Ovary (tissue), 9 donors: ENCODE data around the gene HAUS6. TPM values are rescaled to one million over a fixed set of nuclear protein-coding genes. Genes with fewer than 3 reads are reported as not detected.
"Not testable (repeated sequence)": the region's sequence is repeated elsewhere in the genome, so short reads cannot be mapped to it uniquely, and the experiment has no call there.

ENCODE experiments used
- DNase-seq, 5 donors: peaks; one replicate each; pipeline ENCODE4 v3.0.0-alpha.2; 2019 to 2020
- H3K27ac ChIP-seq, 2 donors: fragments of 200-600 bp; one replicate each; pipeline versions ENCODE4 v1.5.1 to v1.8.0; 2019 to 2022
- H3K27me3 ChIP-seq: fragments of 200-600 bp; one replicate; pipeline ENCODE4 v1.8.0; 2022
- H3K36me3 ChIP-seq: fragments of 200-600 bp; sonication (generic); one replicate; pipeline ENCODE4 v1.5.1; 2019
- H3K4me1 ChIP-seq: one replicate; pipeline ENCODE4 v1.8.1; 2013; ENCODE audit warnings: mild to moderate bottlenecking, moderate library complexity; ENCODE audit not compliant: insufficient read depth
- H3K4me3 ChIP-seq: fragments of 200-600 bp; sonication (generic); one replicate; pipeline ENCODE4 v1.5.1; 2017
- H3K9me3 ChIP-seq, 2 donors: fragments of 200-600 bp in 1 of 2; sonication (generic) in 1 of 2; one replicate each; pipeline versions ENCODE4 v1.5.1 to v1.8.1; 2013 to 2019; ENCODE audit warnings: mild to moderate bottlenecking in 1 of 2, moderate library complexity in 1 of 2
- CTCF ChIP-seq, 3 donors: fragments of 450-650 bp in 2 of 3; fragments of 200-600 bp in 1 of 3; IDR thresholded peaks; one replicate each; pipeline versions ENCODE4 v1.5.1 to v1.8.0; 2016 to 2022; ENCODE audit warnings: antibody characterized with exemption in 3 of 3, mild to moderate bottlenecking in 1 of 3
- EP300 ChIP-seq: sonication (generic); formaldehyde crosslinking; IDR thresholded peaks from one replicate; pipeline ENCODE4 v1.6.1; 2017; ENCODE audit warnings: antibody characterized with exemption
- POLR2A ChIP-seq: fragments of 450-650 bp; IDR thresholded peaks from one replicate; pipeline ENCODE4 v1.6.1; 2017; ENCODE audit warnings: antibody characterized with exemption, mild to moderate bottlenecking, moderate library complexity
- WGBS, 3 donors: extraction: QIAGEN DNeasy Blood & Tissue Kit in 1 of 3; methylation state at CpG; one replicate each; pipeline versions ENCODE4 v1.1.5 to v1.1.7; 2013 to 2017; 5-methylcytosine and 5-hydroxymethylcytosine counted together
- intact Hi-C, 4 donors: fragments of 100-400 bp; cut with DNase I; formaldehyde crosslinking; loops; one replicate each; pipeline versions ENCODE4 v1.11.0 to v1.15.1; 2022 to 2023
- polyA plus RNA-seq, 2 donors: library from polyadenylated mRNA; stranded (reverse); fragments of 200-250 nt in 1 of 2; fragments of 350-450 nt in 1 of 2; fragmentation: Illumina TruSeq in 1 of 2; extraction: RNeasy Lipid Tissue Mini Kit (QIAGEN cat#74804) in 1 of 2; gene quantifications; one replicate each; pipeline ENCODE4 v1.2.3, GENCODE V29; 2013 to 2014
- total RNA-seq, 7 donors: library from RNA; depleted of rRNA in 2 of 7; stranded (reverse); fragments of >200 nt in 2 of 7; fragmentation: NEBNext Ultra II Directional in 3 of 7; extraction: Animal tissue kit (Norgen Biotek cat#: 25700) in 3 of 7; gene quantifications; one replicate each; pipeline versions ENCODE4 v1.1.0 to v1.2.4, GENCODE V29; 2016 to 2023
- donor health status: DM: no; HTN: no; CAD: no; lungs with moderate emphysema.
- donor health status: DM: no; HTN: no; CAD: no.
- donor health status: Bipolar disorder and iron deficiency.
- donor health status: DM: yes; HTN: yes; CAD: no.
- donor health status: DM: no; HTN: no; CAD: no.
- donor health status: DM: yes; HTN: yes; CAD: no.

HAUS6 gene
- total and polyA plus RNA-seq, 9 donors: 4.6 to 13.1 (median 9.7) TPM

DNA sequence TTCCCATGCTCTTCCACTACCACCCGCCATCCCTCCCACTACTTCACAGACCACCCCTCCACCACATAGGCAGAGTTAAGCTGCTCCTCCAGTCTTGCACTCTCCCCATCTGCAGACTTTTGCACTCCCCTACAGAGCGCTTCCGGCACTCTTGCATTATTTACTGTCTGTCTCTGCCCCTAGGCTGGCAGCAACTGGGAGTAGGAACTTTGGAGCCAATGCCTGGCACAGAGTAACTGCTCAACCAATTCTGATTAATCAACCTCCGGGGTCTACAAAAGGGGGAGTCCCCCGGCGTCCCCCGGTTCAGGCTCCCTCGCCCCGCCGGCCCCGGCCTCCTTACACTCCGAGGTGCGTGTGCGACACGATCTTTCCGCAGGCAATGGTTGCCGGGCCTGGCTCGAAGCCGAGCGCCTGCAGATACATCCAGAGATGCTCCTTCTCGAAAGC, 498 bp downstream of the HAUS6 start:
- peak; percentile 25 to 65 (median 63) for DNase-seq
- H3K4me1 ChIP-seq: peaks cover 3% of the 10 kb centered on the region
- no peaks in the 10 kb centered on the region for H3K9me3 ChIP-seq
- 1% methylated on average over 20 to 21 of the region's 21 CpGs for WGBS, 3 donors
- intact Hi-C loops: loop anchor here in 1 of 4 donors (10.0 kb wide), 1 partner anchor 63 kb away; no protein-coding TSS in a partner anchor
- TF ChIP-seq CTCF (IDR thresholded peaks at IDR 0.05) (no peak), POLR2A (no peak), EP300 (no peak)
- no peaks in the 10 kb centered on the region for H3K36me3 ChIP-seq
- no peaks in the 10 kb centered on the region for H3K27me3 ChIP-seq
- H3K4me3 ChIP-seq: peak overlapping the region; percentile 89
- peak overlapping the region in 1 of 2 donors; percentile 75 for H3K27ac ChIP-seq

DNA sequence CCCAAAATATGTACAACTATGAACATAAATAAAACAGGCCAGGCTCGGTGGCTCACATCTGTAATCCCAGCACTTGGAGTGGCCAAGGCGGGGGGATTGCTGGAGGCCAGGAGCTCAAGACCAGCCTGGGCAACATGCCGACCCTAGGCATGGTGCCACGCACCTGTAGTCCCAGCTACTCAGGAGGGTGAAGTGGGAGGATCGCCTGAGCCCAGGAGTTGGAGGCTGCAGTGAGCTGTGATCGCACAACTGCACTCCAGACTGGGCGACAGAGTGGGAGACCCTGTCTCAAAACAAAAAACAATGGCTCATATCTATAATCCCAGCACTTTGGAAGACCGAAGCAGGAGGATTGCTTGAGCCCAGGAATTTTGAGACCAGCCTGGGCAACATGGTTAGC, 1.5 kb downstream of the HAUS6 start:
- 76 to 86% (median 78%) methylated on average over 8 of the region's 8 CpGs for WGBS, 3 donors
- Histone ChIP-seq H3K27me3 (no peaks in the 10 kb centered on the region), H3K9me3 (no peaks in the 10 kb centered on the region), H3K4me3 (no peak overlapping the region), H3K36me3 (no peaks in the 10 kb centered on the region), H3K4me1 (peaks cover 3% of the 10 kb centered on the region), H3K27ac (no peak overlapping the region)
- intact Hi-C loops: loop anchor here in 1 of 4 donors (10.0 kb wide), 1 partner anchor 64 kb away; no protein-coding TSS in a partner anchor
- TF ChIP-seq POLR2A (no peak), EP300 (no peak), CTCF (IDR thresholded peaks at IDR 0.05) (no peak)
- no peak for DNase-seq

DNA sequence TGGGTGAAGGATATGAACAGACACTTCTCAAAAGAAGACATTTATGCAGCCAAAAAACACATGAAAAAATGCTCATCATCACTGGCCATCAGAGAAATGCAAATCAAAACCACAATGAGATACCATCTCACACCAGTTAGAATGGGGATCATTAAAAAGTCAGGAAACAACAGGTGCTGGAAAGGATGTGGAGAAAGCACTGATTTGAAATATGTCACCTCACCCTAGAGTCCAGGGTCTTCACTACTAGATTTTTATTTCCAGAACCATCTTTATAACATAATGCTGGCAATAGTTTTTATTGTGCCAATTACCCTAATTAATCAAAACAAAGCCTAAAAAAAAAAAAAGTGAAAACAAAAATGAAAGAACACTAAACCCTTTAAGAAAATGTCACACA, 5.3 kb downstream of the HAUS6 start:
- H3K4me3 ChIP-seq, H3K27me3 ChIP-seq, H3K36me3 ChIP-seq, H3K27ac ChIP-seq, intact Hi-C loops, H3K9me3 ChIP-seq, H3K4me1 ChIP-seq, DNase-seq: not testable (repeated sequence)

DNA sequence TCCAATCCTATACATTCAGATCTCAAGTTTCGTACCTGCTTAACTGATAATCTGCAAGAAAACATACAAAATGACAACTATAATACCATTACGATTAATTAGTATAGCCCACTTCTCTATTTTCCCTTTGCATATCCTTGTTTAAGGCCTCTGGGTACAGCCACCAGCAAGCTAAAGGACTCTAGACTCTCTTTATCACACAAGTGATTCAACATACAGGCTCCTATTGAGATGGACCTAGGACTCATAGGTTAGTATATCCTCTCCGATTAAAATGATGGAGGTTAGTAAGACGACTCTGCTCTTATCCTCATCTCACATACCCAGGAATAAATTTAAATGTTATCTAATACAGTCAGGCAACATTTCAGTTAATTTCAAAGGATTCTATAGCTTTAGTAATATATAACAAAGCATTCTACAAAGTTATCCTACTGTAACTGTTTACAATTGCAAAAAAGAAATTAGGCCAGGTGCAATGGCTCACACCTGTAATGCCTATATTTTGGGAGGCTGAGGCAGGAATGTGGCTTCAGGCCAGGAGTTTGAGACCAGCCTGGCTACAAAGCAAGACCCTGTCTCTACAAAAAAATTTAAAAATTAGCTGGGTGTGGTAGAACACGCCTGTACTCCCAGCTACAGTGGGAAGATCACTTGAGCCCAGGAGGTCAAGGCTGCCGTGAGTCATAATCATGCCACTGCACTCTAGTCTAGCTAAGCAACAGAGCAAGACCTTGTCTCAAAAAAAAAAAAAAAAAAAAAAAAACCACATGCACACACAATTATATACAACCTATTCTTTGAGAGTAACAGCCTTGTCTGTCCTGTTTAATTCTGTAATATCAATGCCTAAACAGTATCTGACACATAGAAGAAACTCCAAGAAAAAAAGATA, 15.4 kb downstream of the HAUS6 start:
- Histone ChIP-seq H3K4me1 (no peaks in the 10 kb centered on the region), H3K9me3 (no peaks in the 10 kb centered on the region), H3K27ac (peak overlapping the region in 1 of 2 donors; percentile 7), H3K4me3 (no peak overlapping the region), H3K27me3 (no peaks in the 10 kb centered on the region), H3K36me3 (no peaks in the 10 kb centered on the region)
- intact Hi-C loops: no loop called here
- 59 to 67% (median 63%) methylated on average over 6 of the region's 6 CpGs for WGBS, 3 donors
- no peak for TF ChIP-seq EP300
- TF ChIP-seq POLR2A: no peak
- no peak for TF ChIP-seq CTCF (IDR thresholded peaks at IDR 0.05)
- peak; percentile 47 to 78 (median 74) for DNase-seq

DNA sequence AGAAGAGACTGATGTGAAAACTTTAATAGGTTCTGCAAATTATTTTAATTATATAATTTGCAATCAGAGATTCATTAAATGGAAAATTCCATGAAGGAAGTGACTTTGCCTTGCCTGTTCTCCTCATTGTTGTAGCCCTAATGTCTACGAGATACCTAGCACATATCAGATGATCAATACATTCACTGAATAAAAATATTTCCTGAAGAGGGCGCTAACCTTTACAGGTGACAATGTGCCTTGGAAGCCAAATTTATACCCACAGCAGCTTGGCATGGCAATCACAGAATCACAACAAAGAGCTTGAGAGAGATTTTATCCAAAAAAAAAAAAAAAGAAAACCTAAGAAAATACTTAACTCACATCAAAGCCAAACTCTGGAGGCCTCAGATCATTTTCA, 17.4 kb downstream of the HAUS6 start:
- Histone ChIP-seq H3K4me3 (no peak overlapping the region), H3K27me3 (no peaks in the 10 kb centered on the region), H3K27ac (no peak overlapping the region), H3K4me1 (no peaks in the 10 kb centered on the region), H3K9me3 (no peaks in the 10 kb centered on the region), H3K36me3 (no peaks in the 10 kb centered on the region)
- no peak for DNase-seq
- TF ChIP-seq POLR2A (no peak), CTCF (IDR thresholded peaks at IDR 0.05) (no peak), EP300 (no peak)
- intact Hi-C loops: no loop called here
- WGBS, 3 donors: 81 to 84% (median 82%) methylated on average over 2 of the region's 2 CpGs
